ENCODE data around the gene HTRA3. TPM values are rescaled to one million over a fixed set of nuclear protein-coding genes. Genes with fewer than 3 reads are reported as not detected.

Gene HTRA3
- total and polyA plus RNA-seq, 2 experiments from 2014 or later: 19.4 to 34.9 TPM

DNA sequence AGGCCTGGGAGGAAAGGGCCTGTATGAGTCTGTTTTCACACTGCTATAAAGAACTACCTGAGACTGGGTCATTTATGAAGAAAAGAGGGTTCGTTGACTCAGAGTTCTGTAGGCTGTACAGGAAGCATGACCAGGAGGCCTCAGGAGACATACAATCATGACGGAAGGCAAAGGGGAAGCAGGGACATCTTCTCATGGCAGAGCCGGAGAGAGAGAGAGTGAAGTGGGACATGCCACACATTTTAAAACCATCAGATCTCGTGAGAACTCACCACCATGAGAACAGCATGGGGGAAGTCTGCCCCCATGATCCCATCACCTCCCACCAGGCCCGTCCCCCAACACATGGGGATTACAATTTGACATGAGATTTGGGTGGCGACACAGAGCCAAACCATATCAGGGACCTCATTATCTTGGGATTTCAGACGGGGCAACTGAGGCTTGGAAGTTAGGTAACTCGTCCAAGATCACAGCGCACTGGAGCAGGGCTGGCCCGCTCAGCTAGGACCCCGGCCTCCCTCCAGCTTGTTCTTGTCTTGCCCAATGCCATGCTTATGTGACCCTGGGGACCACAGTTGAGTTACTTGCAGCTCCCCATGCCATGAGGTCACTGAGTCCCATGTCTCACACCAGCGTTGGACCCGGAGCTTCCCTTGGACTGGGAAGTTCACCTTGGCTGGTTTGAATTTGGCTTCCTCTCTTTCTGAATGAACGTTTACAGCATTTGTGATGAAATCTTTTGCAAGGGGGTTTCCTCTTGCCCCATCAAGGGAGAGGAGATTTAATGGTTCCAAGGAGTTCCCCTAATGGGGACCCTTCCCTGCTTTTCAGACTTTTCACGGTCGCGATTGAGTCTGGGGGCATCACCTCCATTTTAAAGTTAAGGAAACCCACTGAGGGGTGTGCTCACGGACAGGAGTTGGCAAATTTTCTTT, 18.1 kb downstream of the HTRA3 start:
- Histone ChIP-seq H3K9me2 (replicated peaks; ENCODE audit: insufficient read depth) (no peaks in the 10 kb centered on the region), H3K27ac (no peak overlapping the region), H3K4me3 (no peak overlapping the region), H2AFZ (no peak overlapping the region), H3K9me3 (ENCODE audit: low read depth) (no peaks in the 10 kb centered on the region), H4K20me1 (ENCODE audit: insufficient read depth, poor library complexity, severe bottlenecking) (no peaks in the 10 kb centered on the region), H3K27me3 (no peaks in the 10 kb centered on the region), H3K36me3 (replicated peaks; ENCODE audit: insufficient read depth, low read depth) (no peaks in the 10 kb centered on the region), H3K4me1 (ENCODE audit: insufficient read depth) (no peaks in the 10 kb centered on the region), H3K4me2 (no peak overlapping the region), H3K79me2 (no peaks in the 10 kb centered on the region)
- TF ChIP-seq EZH2phosphoT487 (IDR thresholded peaks at IDR 0.05; ENCODE audit: low read depth, severe bottlenecking, unreplicated experiment) (no peak), EZH2 (IDR thresholded peaks at IDR 0.05; ENCODE audit: borderline replicate concordance) (no peak)
- TF ChIP-seq, protein P1, sequence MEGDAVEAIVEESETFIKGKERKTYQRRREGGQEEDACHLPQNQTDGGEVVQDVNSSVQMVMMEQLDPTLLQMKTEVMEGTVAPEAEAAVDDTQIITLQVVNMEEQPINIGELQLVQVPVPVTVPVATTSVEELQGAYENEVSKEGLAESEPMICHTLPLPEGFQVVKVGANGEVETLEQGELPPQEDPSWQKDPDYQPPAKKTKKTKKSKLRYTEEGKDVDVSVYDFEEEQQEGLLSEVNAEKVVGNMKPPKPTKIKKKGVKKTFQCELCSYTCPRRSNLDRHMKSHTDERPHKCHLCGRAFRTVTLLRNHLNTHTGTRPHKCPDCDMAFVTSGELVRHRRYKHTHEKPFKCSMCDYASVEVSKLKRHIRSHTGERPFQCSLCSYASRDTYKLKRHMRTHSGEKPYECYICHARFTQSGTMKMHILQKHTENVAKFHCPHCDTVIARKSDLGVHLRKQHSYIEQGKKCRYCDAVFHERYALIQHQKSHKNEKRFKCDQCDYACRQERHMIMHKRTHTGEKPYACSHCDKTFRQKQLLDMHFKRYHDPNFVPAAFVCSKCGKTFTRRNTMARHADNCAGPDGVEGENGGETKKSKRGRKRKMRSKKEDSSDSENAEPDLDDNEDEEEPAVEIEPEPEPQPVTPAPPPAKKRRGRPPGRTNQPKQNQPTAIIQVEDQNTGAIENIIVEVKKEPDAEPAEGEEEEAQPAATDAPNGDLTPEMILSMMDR (IDR thresholded peaks at IDR 0.05; ENCODE audit: poor library complexity): no peak
- no peak for DNase-seq (ENCODE audit: low spot score)
- 93% methylated on average over 18 of the region's 18 CpGs for WGBS (ENCODE audit: low lambda C conversion rate, missing lambda C conversion rate)

DNA sequence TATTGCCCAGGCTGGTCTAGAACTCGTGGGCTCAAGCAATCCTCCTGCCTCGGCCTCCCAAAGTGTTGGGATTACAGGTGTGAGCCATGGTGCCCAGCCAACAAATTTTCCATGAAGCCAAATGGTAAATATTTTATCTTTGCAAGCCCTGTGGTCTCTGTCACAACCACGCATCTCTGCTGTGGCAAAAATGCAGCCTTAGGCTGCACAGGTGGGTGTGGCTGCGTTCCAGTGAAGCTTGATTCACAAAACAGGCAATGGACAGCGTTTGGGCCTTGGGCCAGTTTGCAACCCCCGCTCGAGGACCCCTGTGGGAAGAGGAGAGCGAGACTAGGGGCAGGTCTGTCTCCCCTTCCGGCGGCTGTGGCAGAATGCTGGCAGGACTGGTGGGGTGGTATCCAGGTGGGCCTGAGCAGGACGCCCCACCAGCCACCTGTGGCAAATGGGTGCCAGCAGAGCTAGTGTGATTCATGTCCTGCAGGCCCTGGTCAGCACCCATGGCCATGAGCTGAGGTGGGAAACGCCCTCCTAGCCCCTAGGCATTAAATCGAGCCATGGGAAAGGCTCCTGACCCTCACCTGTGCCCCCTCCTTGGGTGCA, 19.7 kb downstream of the HTRA3 start:
- Histone ChIP-seq H2AFZ (no peak overlapping the region), H3K4me1 (ENCODE audit: insufficient read depth) (no peaks in the 10 kb centered on the region), H3K27me3 (no peaks in the 10 kb centered on the region), H3K36me3 (replicated peaks; ENCODE audit: insufficient read depth, low read depth) (no peaks in the 10 kb centered on the region), H3K9me3 (ENCODE audit: low read depth) (no peaks in the 10 kb centered on the region), H3K27ac (no peak overlapping the region), H3K79me2 (no peaks in the 10 kb centered on the region), H3K4me2 (no peak overlapping the region), H3K4me3 (no peak overlapping the region), H3K9me2 (replicated peaks; ENCODE audit: insufficient read depth) (no peaks in the 10 kb centered on the region), H4K20me1 (ENCODE audit: insufficient read depth, poor library complexity, severe bottlenecking) (no peaks in the 10 kb centered on the region)
- TF ChIP-seq EZH2 (IDR thresholded peaks at IDR 0.05; ENCODE audit: borderline replicate concordance) (no peak), EZH2phosphoT487 (IDR thresholded peaks at IDR 0.05; ENCODE audit: low read depth, severe bottlenecking, unreplicated experiment) (no peak)
- TF ChIP-seq, protein P1 (IDR thresholded peaks at IDR 0.05; ENCODE audit: poor library complexity): no peak
- DNase-seq (ENCODE audit: low spot score): no peak
- WGBS (ENCODE audit: low lambda C conversion rate, missing lambda C conversion rate): 89% methylated on average over 13 of the region's 13 CpGs

DNA sequence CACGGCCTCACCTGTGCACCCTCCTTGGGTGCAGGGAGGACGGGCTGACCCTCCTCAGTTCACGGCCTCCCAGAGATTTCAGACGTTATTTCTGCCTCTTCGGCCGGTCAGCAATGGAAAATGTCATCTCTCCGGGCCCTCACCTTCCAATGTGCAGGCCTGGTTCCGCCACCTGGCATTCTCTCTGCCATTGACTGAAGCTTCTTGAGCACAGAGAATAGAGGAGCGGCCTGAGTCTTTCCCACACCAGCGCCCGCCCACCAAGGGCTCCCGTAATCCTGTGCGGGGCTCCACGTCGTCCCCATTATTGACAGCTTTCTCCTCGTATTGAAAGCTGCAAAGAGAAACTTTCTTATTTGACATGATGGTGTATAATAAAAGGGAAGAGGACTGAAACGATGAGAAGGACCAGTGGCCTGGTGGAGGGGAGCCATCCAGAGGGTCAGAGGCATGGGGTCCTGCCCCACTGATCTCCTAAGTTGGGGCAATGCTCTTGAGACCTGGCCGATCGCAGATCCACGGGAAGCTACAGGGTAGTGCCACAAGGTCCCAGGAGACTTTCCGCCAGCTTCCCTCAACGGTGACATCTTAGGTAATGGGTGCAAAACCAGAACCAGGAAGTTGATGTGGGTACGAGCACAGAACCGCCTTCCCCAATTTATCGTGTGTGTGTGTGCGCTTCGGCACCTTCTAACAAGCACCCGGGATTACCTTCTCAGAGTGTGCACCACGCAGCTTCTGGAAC, 20.6 kb downstream of the HTRA3 start:
- H3K4me3 ChIP-seq: no peak overlapping the region
- no peaks in the 10 kb centered on the region for H3K27me3 ChIP-seq
- 95% methylated on average over 29 of the region's 29 CpGs for WGBS (ENCODE audit: low lambda C conversion rate, missing lambda C conversion rate)
- H3K9me2 ChIP-seq (replicated peaks; ENCODE audit: insufficient read depth): no peaks in the 10 kb centered on the region
- no peak overlapping the region for H3K4me2 ChIP-seq
- H3K4me1 ChIP-seq (ENCODE audit: insufficient read depth): no peaks in the 10 kb centered on the region
- H3K27ac ChIP-seq: no peak overlapping the region
- DNase-seq (ENCODE audit: low spot score): no peak
- H3K79me2 ChIP-seq: no peaks in the 10 kb centered on the region
- no peaks in the 10 kb centered on the region for H3K9me3 ChIP-seq (ENCODE audit: low read depth)
- TF ChIP-seq EZH2phosphoT487 (IDR thresholded peaks at IDR 0.05; ENCODE audit: low read depth, severe bottlenecking, unreplicated experiment) (no peak), EZH2 (IDR thresholded peaks at IDR 0.05; ENCODE audit: borderline replicate concordance) (no peak)
- TF ChIP-seq, protein P1 (IDR thresholded peaks at IDR 0.05; ENCODE audit: poor library complexity): no peak
- no peaks in the 10 kb centered on the region for H3K36me3 ChIP-seq (replicated peaks; ENCODE audit: insufficient read depth, low read depth)
- no peaks in the 10 kb centered on the region for H4K20me1 ChIP-seq (ENCODE audit: insufficient read depth, poor library complexity, severe bottlenecking)
- H2AFZ ChIP-seq: no peak overlapping the region

All from hepatocyte (in vitro differentiated cells).